GM19467 (cell line): ENCODE results near the gene CHURC1.

ENCODE experiments used
- ATAC-seq: cut with Tn5 transposase; IDR thresholded peaks from one replicate; pipeline ENCODE4 v1.9.1; 2021; ENCODE audit warnings: mild to moderate bottlenecking, moderate library complexity; ENCODE audit not compliant: unreplicated experiment

The CHURC1 gene

GRCh38 chr14:64983439-64984310 lies 69.4 kb downstream of the CHURC1 start:
- ATAC-seq: no peak
